Coronary artery (tissue), 2 donors: Measurements from ENCODE around the gene TTLL9.
"Not testable (repeated sequence)": the region's sequence is repeated elsewhere in the genome, so short reads cannot be mapped to it uniquely, and the experiment has no call there.

ENCODE experiments used
- DNase-seq: peaks from one replicate; pipeline ENCODE4 v3.0.0-alpha.2; 2017; ENCODE audit warnings: low spot score
- H3K27ac ChIP-seq, 2 donors: fragments of 200-600 bp; sonication (generic); one replicate each; pipeline ENCODE4 v1.5.1; 2016 to 2019
- H3K4me3 ChIP-seq: fragments of 200-600 bp; sonication (generic); 2 replicates; pipeline ENCODE4 v1.5.1; 2016; ENCODE audit warnings: mild to moderate bottlenecking, moderate library complexity
- TF ChIP-seq, protein P1 (sequence below): fragments of 200-600 bp; sonication (generic); IDR thresholded peaks from one replicate; pipeline ENCODE4 v1.5.1; 2019; ENCODE audit warnings: antibody characterized with exemption

TTLL9 gene

DNA sequence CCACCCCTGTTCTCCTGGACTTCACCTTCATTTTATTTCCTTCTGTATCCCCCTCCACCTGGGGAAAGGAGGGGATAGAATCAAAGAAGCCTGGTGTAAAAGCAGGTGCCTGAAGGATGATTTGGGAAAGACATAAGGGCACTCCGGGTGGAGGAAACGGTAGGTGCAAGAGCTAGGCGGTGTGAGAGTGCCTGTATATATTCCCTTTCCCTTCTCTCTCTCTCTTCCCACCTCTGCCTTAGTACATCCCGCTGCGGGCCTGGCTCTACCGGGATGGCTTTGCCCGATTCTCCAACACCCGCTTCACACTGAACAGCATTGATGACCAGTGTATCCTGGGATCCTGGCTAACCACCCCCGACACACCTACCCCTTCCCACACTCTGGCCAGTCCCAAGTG lies 55.2 kb downstream of the TTLL9 start:
- DNase-seq, result no peak
- H3K4me3 ChIP-seq, result no peak overlapping the region
- TF ChIP-seq, protein P1, sequence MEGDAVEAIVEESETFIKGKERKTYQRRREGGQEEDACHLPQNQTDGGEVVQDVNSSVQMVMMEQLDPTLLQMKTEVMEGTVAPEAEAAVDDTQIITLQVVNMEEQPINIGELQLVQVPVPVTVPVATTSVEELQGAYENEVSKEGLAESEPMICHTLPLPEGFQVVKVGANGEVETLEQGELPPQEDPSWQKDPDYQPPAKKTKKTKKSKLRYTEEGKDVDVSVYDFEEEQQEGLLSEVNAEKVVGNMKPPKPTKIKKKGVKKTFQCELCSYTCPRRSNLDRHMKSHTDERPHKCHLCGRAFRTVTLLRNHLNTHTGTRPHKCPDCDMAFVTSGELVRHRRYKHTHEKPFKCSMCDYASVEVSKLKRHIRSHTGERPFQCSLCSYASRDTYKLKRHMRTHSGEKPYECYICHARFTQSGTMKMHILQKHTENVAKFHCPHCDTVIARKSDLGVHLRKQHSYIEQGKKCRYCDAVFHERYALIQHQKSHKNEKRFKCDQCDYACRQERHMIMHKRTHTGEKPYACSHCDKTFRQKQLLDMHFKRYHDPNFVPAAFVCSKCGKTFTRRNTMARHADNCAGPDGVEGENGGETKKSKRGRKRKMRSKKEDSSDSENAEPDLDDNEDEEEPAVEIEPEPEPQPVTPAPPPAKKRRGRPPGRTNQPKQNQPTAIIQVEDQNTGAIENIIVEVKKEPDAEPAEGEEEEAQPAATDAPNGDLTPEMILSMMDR, result no peak
- H3K27ac ChIP-seq, result no peak overlapping the region

DNA sequence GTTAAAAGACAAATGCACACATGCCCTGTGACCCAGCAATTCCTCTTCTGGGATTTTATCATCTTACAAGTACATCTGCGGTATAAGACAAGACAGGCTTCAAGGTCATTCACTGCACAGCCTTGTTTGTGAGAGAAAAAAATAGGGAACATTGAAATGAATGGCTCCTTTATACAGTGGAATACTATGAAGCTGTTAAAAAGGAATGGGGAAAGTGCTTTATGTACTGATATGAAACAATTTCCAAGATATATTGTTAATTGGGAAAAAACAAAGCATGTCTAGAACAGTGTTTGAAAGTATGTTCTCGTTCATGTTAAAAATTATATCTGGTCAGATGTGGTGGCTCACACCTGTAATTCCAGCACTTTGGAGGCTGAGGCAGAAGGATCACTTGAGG lies 56.1 kb downstream of the TTLL9 start:
- Histone ChIP-seq H3K4me3 (no peak overlapping the region), H3K27ac (no peak overlapping the region)
- DNase-seq, result no peak
- TF ChIP-seq, protein P1, result no peak

DNA sequence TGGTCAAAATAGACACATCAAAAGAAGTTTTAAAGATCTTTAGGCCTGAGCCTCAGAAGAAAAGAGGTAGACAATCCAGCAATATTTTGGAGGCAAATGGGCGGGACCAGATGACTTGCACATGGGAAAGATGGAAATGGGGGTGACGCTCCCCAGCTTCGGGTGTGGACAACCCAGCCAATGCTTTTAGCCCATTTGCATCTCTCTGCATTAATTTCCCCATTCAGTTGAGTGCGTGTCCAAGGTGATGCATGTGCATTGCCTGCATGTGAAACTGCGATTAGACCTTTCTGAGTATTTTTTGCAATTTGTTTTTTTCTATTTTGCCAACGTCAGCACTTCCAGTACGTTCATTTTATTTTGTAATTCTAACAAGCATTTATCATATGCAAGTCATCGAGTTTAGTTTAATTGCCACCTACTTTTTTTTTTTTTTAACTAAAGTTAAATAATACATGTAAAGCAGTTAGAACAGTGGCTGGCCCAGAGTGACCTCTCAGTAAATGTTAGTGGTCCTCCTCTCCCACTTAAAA lies 57.3 kb downstream of the TTLL9 start:
- Histone ChIP-seq H3K4me3 (no peak overlapping the region), H3K27ac (no peak overlapping the region)
- TF ChIP-seq, protein P1, result no peak
- DNase-seq, result no peak

DNA sequence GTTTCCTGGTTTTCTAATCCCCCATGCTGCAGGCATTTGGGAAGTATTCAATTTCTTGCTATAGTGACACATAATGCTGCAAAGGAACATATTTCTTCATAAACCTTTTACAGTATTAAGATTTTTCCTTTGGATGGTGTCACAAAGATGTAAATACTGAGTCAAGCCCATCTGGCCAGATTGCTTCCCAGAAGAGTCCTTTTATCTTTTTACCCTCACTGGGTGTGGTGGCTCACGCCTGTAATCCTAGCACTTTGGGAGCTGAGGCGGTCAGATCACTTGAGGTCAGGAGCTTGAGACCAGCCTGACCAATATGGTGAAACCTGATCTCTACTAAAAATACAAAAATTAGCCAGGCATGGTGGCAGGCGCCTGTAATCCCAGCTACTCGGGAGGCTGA lies 59.2 kb downstream of the TTLL9 start:
- DNase-seq, result not testable (repeated sequence)

DNA sequence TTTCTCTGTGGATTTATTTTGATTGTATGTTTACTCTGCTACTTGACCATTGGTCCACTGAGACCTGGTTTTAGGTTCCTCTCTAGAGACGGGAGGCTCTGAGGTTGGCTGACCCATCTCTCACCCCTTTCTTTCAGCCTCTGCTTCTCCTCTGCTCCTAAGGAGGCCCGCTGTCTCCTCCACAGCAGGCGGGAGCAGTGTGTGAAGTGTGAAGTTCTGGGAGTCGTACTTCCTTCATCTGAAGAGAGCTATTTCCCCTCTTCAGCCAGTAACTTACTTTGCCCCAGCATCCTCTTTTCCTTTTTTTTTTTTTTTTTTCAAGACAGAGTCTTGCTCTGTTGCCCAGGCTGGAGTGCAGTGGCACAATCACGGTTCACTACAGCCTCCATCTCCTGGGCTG lies 60.3 kb downstream of the TTLL9 start:
- TF ChIP-seq, protein P1, result no peak
- Histone ChIP-seq H3K4me3 (no peak overlapping the region), H3K27ac (no peak overlapping the region)
- no peak for DNase-seq

More for the DNA sequence above, 59.2 kb downstream of the TTLL9 start:
- H3K4me3 ChIP-seq, H3K27ac ChIP-seq: not testable (repeated sequence)

DNA sequence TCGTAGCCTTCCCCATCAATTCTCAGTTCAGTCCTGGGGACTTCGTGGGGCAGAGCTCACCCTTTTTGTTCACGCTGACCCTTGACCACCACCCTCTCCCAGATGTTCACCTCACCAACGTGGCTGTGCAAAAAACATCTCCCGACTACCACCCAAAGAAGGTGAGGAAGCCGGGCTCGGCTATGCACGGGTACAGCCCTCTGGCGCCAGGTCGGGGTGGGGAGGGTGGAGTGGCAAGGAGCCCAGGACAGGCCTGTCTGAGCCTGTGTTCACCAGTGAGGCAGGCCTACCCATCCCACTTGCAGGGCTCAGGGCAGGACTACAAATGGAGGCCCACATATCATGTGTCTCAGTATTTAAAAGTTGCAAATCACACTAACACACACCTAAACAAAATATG lies 63.3 kb downstream of the TTLL9 start:
- Histone ChIP-seq H3K4me3 (no peak overlapping the region), H3K27ac (no peak overlapping the region)
- TF ChIP-seq, protein P1, result no peak
- no peak for DNase-seq

DNA sequence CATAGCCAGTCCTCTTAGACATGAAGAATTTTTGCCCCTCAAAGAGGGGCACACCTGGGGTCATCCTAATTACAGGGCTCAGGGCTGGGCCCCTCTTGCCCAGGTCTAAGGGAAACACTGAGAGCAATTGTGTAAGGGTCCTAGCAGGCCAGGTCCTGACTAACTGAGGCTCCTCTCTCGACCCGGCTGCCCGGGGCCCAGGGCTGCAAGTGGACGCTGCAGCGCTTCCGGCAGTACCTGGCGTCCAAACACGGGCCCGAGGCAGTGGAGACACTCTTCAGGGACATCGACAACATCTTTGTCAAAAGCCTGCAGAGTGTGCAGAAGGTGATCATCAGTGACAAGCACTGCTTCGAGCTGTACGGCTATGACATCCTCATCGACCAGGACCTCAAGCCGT lies 64.1 kb downstream of the TTLL9 start:
- Histone ChIP-seq H3K27ac (no peak overlapping the region), H3K4me3 (no peak overlapping the region)
- TF ChIP-seq, protein P1, result no peak
- no peak for DNase-seq
